ENCODE data around the gene ST8SIA5. TPM values are rescaled to one million over a fixed set of nuclear protein-coding genes. Genes with fewer than 3 reads are reported as not detected.

ST8SIA5 gene
- polyA plus RNA-seq, 4 donors: 0.90 to 1.1 (median 0.96) TPM

GRCh38 chr18:46716336-46716735 lies 40.5 kb downstream of the ST8SIA5 start:
- no peak for DNase-seq (ENCODE audit: low read depth in 4 of 4, low spot score in 3 of 4)

- DNase-seq (ENCODE audit: low read depth in 4 of 4, low spot score in 3 of 4): no peak
Observed at GRCh38 chr18:46715062-46715461, 41.8 kb downstream of the ST8SIA5 start.

GRCh38 chr18:46712406-46712805 lies 44.4 kb downstream of the ST8SIA5 start:
- DNase-seq (ENCODE audit: low read depth in 4 of 4, low spot score in 3 of 4): peak in 1 of 4 donors; percentile 22

GRCh38 chr18:46711444-46711863 lies 45.4 kb downstream of the ST8SIA5 start:
- peak in 1 of 4 donors; percentile 12 for DNase-seq (ENCODE audit: low read depth in 4 of 4, low spot score in 3 of 4)

- no peak for DNase-seq (ENCODE audit: low read depth in 4 of 4, low spot score in 3 of 4)
Observed at GRCh38 chr18:46706968-46707367, 49.9 kb downstream of the ST8SIA5 start.

GRCh38 chr18:46705521-46705920 lies 51.3 kb downstream of the ST8SIA5 start:
- no peak for DNase-seq (ENCODE audit: low read depth in 4 of 4, low spot score in 3 of 4)

- no peak for DNase-seq (ENCODE audit: low read depth in 4 of 4, low spot score in 3 of 4)
Observed at GRCh38 chr18:46704816-46705215, 52.0 kb downstream of the ST8SIA5 start.

GRCh38 chr18:46704189-46704588 lies 52.7 kb downstream of the ST8SIA5 start:
- no peak for DNase-seq (ENCODE audit: low read depth in 4 of 4, low spot score in 3 of 4)

- DNase-seq (ENCODE audit: low read depth in 4 of 4, low spot score in 3 of 4): no peak
Observed at GRCh38 chr18:46702471-46702870, 54.4 kb downstream of the ST8SIA5 start.

GRCh38 chr18:46700066-46700824 lies 56.6 kb downstream of the ST8SIA5 start:
- DNase-seq (ENCODE audit: low read depth in 4 of 4, low spot score in 3 of 4): no peak

GRCh38 chr18:46696702-46697101 lies 60.2 kb downstream of the ST8SIA5 start:
- no peak for DNase-seq (ENCODE audit: low read depth in 4 of 4, low spot score in 3 of 4)

- DNase-seq (ENCODE audit: low read depth in 4 of 4, low spot score in 3 of 4): no peak
Observed at GRCh38 chr18:46696268-46696667, 60.6 kb downstream of the ST8SIA5 start.

- DNase-seq (ENCODE audit: low read depth in 4 of 4, low spot score in 3 of 4): no peak
Observed at GRCh38 chr18:46693996-46694395, 62.9 kb downstream of the ST8SIA5 start.

- no peak for DNase-seq (ENCODE audit: low read depth in 4 of 4, low spot score in 3 of 4)
Observed at GRCh38 chr18:46688853-46689525, 67.9 kb downstream of the ST8SIA5 start.

GRCh38 chr18:46686186-46686585 lies 70.7 kb downstream of the ST8SIA5 start:
- DNase-seq (ENCODE audit: low read depth in 4 of 4, low spot score in 3 of 4): no peak

- DNase-seq (ENCODE audit: low read depth in 4 of 4, low spot score in 3 of 4): no peak
Observed at GRCh38 chr18:46683252-46683651, 73.6 kb downstream of the ST8SIA5 start.

GRCh38 chr18:46680784-46681695 lies 75.8 kb downstream of the ST8SIA5 start:
- DNase-seq (ENCODE audit: low read depth in 4 of 4, low spot score in 3 of 4): no peak

GRCh38 chr18:46679846-46680598 lies 76.8 kb downstream of the ST8SIA5 start:
- no peak for DNase-seq (ENCODE audit: low read depth in 4 of 4, low spot score in 3 of 4)

- DNase-seq (ENCODE audit: low read depth in 4 of 4, low spot score in 3 of 4): no peak
Observed at GRCh38 chr18:46678785-46679399, 78.0 kb downstream of the ST8SIA5 start.

- no peak for DNase-seq (ENCODE audit: low read depth in 4 of 4, low spot score in 3 of 4)
Observed at GRCh38 chr18:46678041-46678440, 78.8 kb downstream of the ST8SIA5 start.

Data from right renal pelvis (tissue), 4 donors.